DND-41 (cell line): Measurements from ENCODE around the gene ZNF217.

Experiments
- EZH2 ChIP-seq: IDR thresholded peaks from 3 replicates; pipeline ENCODE4 v1.6.1; 2012; ENCODE audit warnings: borderline replicate concordance, low read depth, mild to moderate bottlenecking, moderate library complexity, low read length, inconsistent platforms; ENCODE audit not compliant: severe bottlenecking
- TF ChIP-seq, protein P1 (sequence below): IDR thresholded peaks from 2 replicates; pipeline ENCODE4 v1.5.1; 2012; ENCODE audit warnings: borderline replicate concordance, low read length, moderate library complexity, mild to moderate bottlenecking; ENCODE audit not compliant: poor library complexity, severe bottlenecking; ENCODE audit errors: extremely low read depth

DNA sequence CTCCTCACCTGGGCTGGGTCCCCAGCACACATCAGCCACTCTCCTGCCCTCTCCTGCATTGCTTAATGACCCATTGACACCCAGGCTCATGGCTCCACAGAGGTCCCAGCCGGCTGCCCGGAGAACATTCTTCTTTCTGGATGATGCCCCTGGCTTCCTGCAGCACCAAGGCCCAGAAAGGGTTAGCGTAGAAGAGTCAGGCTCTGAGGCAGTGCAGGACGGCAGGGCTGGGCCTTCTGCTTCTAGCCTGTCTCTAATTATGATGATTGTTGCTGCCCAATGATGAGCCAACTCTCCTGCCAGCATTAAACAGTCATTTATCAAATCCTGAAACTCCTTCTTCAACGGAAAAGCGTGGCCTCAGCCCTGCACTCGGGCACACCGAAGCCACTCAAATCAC lies 66.4 kb downstream of the ZNF217 start:
- TF ChIP-seq, protein P1, sequence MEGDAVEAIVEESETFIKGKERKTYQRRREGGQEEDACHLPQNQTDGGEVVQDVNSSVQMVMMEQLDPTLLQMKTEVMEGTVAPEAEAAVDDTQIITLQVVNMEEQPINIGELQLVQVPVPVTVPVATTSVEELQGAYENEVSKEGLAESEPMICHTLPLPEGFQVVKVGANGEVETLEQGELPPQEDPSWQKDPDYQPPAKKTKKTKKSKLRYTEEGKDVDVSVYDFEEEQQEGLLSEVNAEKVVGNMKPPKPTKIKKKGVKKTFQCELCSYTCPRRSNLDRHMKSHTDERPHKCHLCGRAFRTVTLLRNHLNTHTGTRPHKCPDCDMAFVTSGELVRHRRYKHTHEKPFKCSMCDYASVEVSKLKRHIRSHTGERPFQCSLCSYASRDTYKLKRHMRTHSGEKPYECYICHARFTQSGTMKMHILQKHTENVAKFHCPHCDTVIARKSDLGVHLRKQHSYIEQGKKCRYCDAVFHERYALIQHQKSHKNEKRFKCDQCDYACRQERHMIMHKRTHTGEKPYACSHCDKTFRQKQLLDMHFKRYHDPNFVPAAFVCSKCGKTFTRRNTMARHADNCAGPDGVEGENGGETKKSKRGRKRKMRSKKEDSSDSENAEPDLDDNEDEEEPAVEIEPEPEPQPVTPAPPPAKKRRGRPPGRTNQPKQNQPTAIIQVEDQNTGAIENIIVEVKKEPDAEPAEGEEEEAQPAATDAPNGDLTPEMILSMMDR: no peak
- no peak for TF ChIP-seq EZH2
